HCT116 (cell line): ENCODE measurements around the gene SAMD7.

Experiments used
- CTCF ChIP-seq, 3 experiments: fragments of 200-600 bp in 1 of 3; sonication (generic) in 1 of 3; IDR thresholded peaks in 2 of 3; conservative IDR thresholded peaks in 1 of 3; 2 replicates each; pipeline ENCODE4 v1.5.1; 2012 to 2017; ENCODE audit warnings: low read depth in 2 of 3, low read length in 2 of 3, antibody characterized with exemption in 1 of 3, borderline replicate concordance in 1 of 3, control low read depth in 1 of 3, mild to moderate bottlenecking in 1 of 3, mixed read lengths in 1 of 3, mixed run types in 1 of 3, moderate library complexity in 1 of 3; ENCODE audit not compliant: insufficient read depth in 1 of 3
- POLR2AphosphoS5 ChIP-seq: IDR thresholded peaks from 2 replicates; pipeline ENCODE4 v1.6.1; 2011; ENCODE audit warnings: mild to moderate bottlenecking, low read depth, low read length, moderate library complexity
- SIN3A ChIP-seq: IDR thresholded peaks from 2 replicates; pipeline ENCODE4 v1.6.1; 2012; ENCODE audit warnings: low read depth

- TF ChIP-seq CTCF (IDR thresholded peaks at IDR 0.05 in 2 of 3, conservative IDR thresholded peaks at IDR 0.05 in 1 of 3; ENCODE audit: borderline replicate concordance in 1 of 3, insufficient read depth in 1 of 3, low read depth in 2 of 3, low read length in 2 of 3), result no peak
- TF ChIP-seq POLR2AphosphoS5, result no peak
- no peak for TF ChIP-seq SIN3A
These were observed 57.0 kb downstream of the SAMD7 start for GRCh38 chr3:169968224-169968885.
